WERI-Rb-1 (cell line): Measurements from ENCODE around the gene RBM33.
"Not testable (repeated sequence)": the region's sequence is repeated elsewhere in the genome, so short reads cannot be mapped to it uniquely, and the experiment has no call there.

Experiments used
- DNase-seq: peaks from one replicate; pipeline ENCODE4 v3.0.0-alpha.2; 2020
- H3K27ac ChIP-seq: fragments of 250-450 bp; sonication (Bioruptor Pico); 2 replicates; pipeline ENCODE4 v1.5.1; 2020; ENCODE audit warnings: mild to moderate bottlenecking, moderate library complexity
- H3K27me3 ChIP-seq: fragments of 250-450 bp; sonication (Bioruptor Pico); 2 replicates; pipeline ENCODE4 v1.5.1; 2021; ENCODE audit warnings: mild to moderate bottlenecking, low read depth, moderate library complexity; ENCODE audit not compliant: insufficient read depth, severe bottlenecking
- H3K36me3 ChIP-seq: fragments of 250-450 bp; sonication (Bioruptor Pico); 2 replicates; pipeline ENCODE4 v1.5.1; 2020; ENCODE audit warnings: mild to moderate bottlenecking, moderate library complexity
- H3K4me3 ChIP-seq: 2 replicates; pipeline ENCODE4 v1.5.1; 2011; ENCODE audit warnings: low read depth, mild to moderate bottlenecking, control low read depth, low read length
- H3K9me3 ChIP-seq: fragments of 250-450 bp; sonication (Bioruptor Pico); 2 replicates; pipeline ENCODE4 v1.5.1; 2021; ENCODE audit warnings: mild to moderate bottlenecking, moderate library complexity; ENCODE audit not compliant: severe bottlenecking
- CTCF ChIP-seq: IDR thresholded peaks from 2 replicates; pipeline ENCODE4 v1.5.1; 2011; ENCODE audit warnings: low read depth, mild to moderate bottlenecking, control low read depth, inconsistent platforms, low read length

Gene RBM33

GRCh38 chr7:155816996-155817395, 172.5 kb downstream of the RBM33 start:
- no peak overlapping the region for H3K27ac ChIP-seq
- no peaks in the 10 kb centered on the region for H3K36me3 ChIP-seq
- H3K4me3 ChIP-seq: no peak overlapping the region
- H3K27me3 ChIP-seq: peaks cover 91% of the 10 kb centered on the region
- DNase-seq: no peak
- H3K9me3 ChIP-seq: peaks cover 2% of the 10 kb centered on the region
- no peak for TF ChIP-seq CTCF

GRCh38 chr7:155817515-155817914, 173.1 kb downstream of the RBM33 start:
- not testable (repeated sequence) for H3K9me3 ChIP-seq, H3K4me3 ChIP-seq, H3K36me3 ChIP-seq, DNase-seq, H3K27ac ChIP-seq
- H3K27me3 ChIP-seq: peaks cover 91% of the 10 kb centered on the region

- H3K4me3 ChIP-seq: no peak overlapping the region
- H3K27ac ChIP-seq: no peak overlapping the region
- DNase-seq: no peak
- no peak for TF ChIP-seq CTCF
- H3K27me3 ChIP-seq: peaks cover 91% of the 10 kb centered on the region
- H3K9me3 ChIP-seq: peaks cover 2% of the 10 kb centered on the region
- H3K36me3 ChIP-seq: no peaks in the 10 kb centered on the region
Measured at GRCh38 chr7:155818154-155818819, 173.8 kb downstream of the RBM33 start.

- H3K9me3 ChIP-seq: peaks cover 2% of the 10 kb centered on the region
- H3K36me3 ChIP-seq: no peaks in the 10 kb centered on the region
- no peak for TF ChIP-seq CTCF
- no peak overlapping the region for H3K4me3 ChIP-seq
- no peak for DNase-seq
- H3K27me3 ChIP-seq: peaks cover 91% of the 10 kb centered on the region
- H3K27ac ChIP-seq: no peak overlapping the region
Measured at GRCh38 chr7:155818820-155819168, 174.3 kb downstream of the RBM33 start.

- no peaks in the 10 kb centered on the region for H3K36me3 ChIP-seq
- TF ChIP-seq CTCF: no peak
- peaks cover 91% of the 10 kb centered on the region for H3K27me3 ChIP-seq
- DNase-seq: no peak
- peaks cover 2% of the 10 kb centered on the region for H3K9me3 ChIP-seq
- no peak overlapping the region for H3K27ac ChIP-seq
- H3K4me3 ChIP-seq: no peak overlapping the region
Measured at GRCh38 chr7:155819186-155819585, 174.7 kb downstream of the RBM33 start.

GRCh38 chr7:155820246-155820645, 175.8 kb downstream of the RBM33 start:
- H3K9me3 ChIP-seq: peaks cover 6% of the 10 kb centered on the region
- no peak overlapping the region for H3K4me3 ChIP-seq
- peaks cover 95% of the 10 kb centered on the region for H3K27me3 ChIP-seq
- DNase-seq: no peak
- H3K27ac ChIP-seq: no peak overlapping the region
- H3K36me3 ChIP-seq: no peaks in the 10 kb centered on the region
- TF ChIP-seq CTCF: no peak
